ENCODE results near the gene AIRE. TPM values are rescaled to one million over a fixed set of nuclear protein-coding genes. Genes with fewer than 3 reads are reported as not detected.

AIRE gene
- polyA plus RNA-seq, 1 experiment = 0.10 TPM

GRCh38 chr21:44260791-44261631 lies 24.7 kb upstream of the AIRE start:
- POLR2A ChIA-PET = no interaction called here
- no peak overlapping the region for H3K4me3 ChIP-seq (ENCODE audit: low read depth, low read length)
- H3K27me3 ChIP-seq (ENCODE audit: control insufficient read depth, insufficient read depth, low read length) = no peaks in the 10 kb centered on the region
- DNase-seq (ENCODE audit: low read depth) = no peak
- CTCF ChIA-PET = no interaction called here
- H3K36me3 ChIP-seq (ENCODE audit: control insufficient read depth, insufficient read depth, low read length) = no peaks in the 10 kb centered on the region
- no peak for TF ChIP-seq CTCF (IDR thresholded peaks at IDR 0.05; ENCODE audit: insufficient read depth, low read depth, low read length)

- ChIA-PET CTCF (no interaction called here), POLR2A (no interaction called here)
- no peak for DNase-seq (ENCODE audit: low read depth)
- no peak within 1 kb of the TSS for H3K4me3 ChIP-seq (ENCODE audit: low read depth, low read length)
- TF ChIP-seq CTCF (IDR thresholded peaks at IDR 0.05; ENCODE audit: insufficient read depth, low read depth, low read length) = no peak
- H3K27me3 ChIP-seq (ENCODE audit: control insufficient read depth, insufficient read depth, low read length) = no peaks in the 10 kb centered on the region
- H3K36me3 ChIP-seq (ENCODE audit: control insufficient read depth, insufficient read depth, low read length) = no peaks in the 10 kb centered on the region
Observed at GRCh38 chr21:44261675-44262295, 23.9 kb upstream of the AIRE start, which contains the start of gene DNMT3L. TSS of gene DNMT3L (minus strand) at chr21:44261897. CDS start at chr21:44261259, 638 bp downstream.

- no peaks in the 10 kb centered on the region for H3K36me3 ChIP-seq (ENCODE audit: control insufficient read depth, insufficient read depth, low read length)
- no peak for TF ChIP-seq CTCF (IDR thresholded peaks at IDR 0.05; ENCODE audit: insufficient read depth, low read depth, low read length)
- H3K27me3 ChIP-seq (ENCODE audit: control insufficient read depth, insufficient read depth, low read length) = no peaks in the 10 kb centered on the region
- no peak for DNase-seq (ENCODE audit: low read depth)
- ChIA-PET CTCF (no interaction called here), POLR2A (no interaction called here)
- H3K4me3 ChIP-seq (ENCODE audit: low read depth, low read length) = no peak overlapping the region
Observed at GRCh38 chr21:44262338-44263056, 23.2 kb upstream of the AIRE start.

- ChIA-PET POLR2A (no interaction called here), CTCF (no interaction called here)
- TF ChIP-seq CTCF (IDR thresholded peaks at IDR 0.05; ENCODE audit: insufficient read depth, low read depth, low read length) = no peak
- Histone ChIP-seq H3K4me3 (ENCODE audit: low read depth, low read length) (no peak overlapping the region), H3K36me3 (ENCODE audit: control insufficient read depth, insufficient read depth, low read length) (no peaks in the 10 kb centered on the region), H3K27me3 (ENCODE audit: control insufficient read depth, insufficient read depth, low read length) (no peaks in the 10 kb centered on the region)
- DNase-seq (ENCODE audit: low read depth) = no peak
Observed at GRCh38 chr21:44263221-44263760, 22.4 kb upstream of the AIRE start.

- CTCF ChIA-PET = no interaction called here
- Histone ChIP-seq H3K36me3 (ENCODE audit: control insufficient read depth, insufficient read depth, low read length) (no peaks in the 10 kb centered on the region), H3K27me3 (ENCODE audit: control insufficient read depth, insufficient read depth, low read length) (no peaks in the 10 kb centered on the region), H3K4me3 (ENCODE audit: low read depth, low read length) (no peak overlapping the region)
- POLR2A ChIA-PET = no interaction called here
- DNase-seq (ENCODE audit: low read depth) = no peak
- no peak for TF ChIP-seq CTCF (IDR thresholded peaks at IDR 0.05; ENCODE audit: insufficient read depth, low read depth, low read length)
Observed at GRCh38 chr21:44263768-44264167, 21.9 kb upstream of the AIRE start.
